Epidermal melanocyte (primary cell): ENCODE measurements around the gene MED16.
A peak's percentile ranks its signal among the peaks of the same experiment; 100 is the strongest.

ENCODE experiments used
- DNase-seq: peaks from one replicate; pipeline ENCODE4 v3.0.0; 2011; ENCODE audit warnings: low spot score; ENCODE audit not compliant: insufficient read length

The MED16 gene

GRCh38 chr19:892894-893689 is at the start of gene MED16, which contains the start of gene RNU6-9:
Gene MED16 (minus strand): TSS chr19:893187. CDS start chr19:891131, 2,056 bp downstream.
Gene RNU6-9 (plus strand): TSS chr19:893484.
- peak; percentile 100 for DNase-seq

- DNase-seq = no peak
These were observed 49.2 kb upstream of the MED16 start for GRCh38 chr19:942133-942645.

GRCh38 chr19:941292-942132 is 48.5 kb upstream of the MED16 start:
- no peak for DNase-seq

- DNase-seq = peak; percentile 85
These were observed 47.8 kb upstream of the MED16 start for GRCh38 chr19:940591-941291.

GRCh38 chr19:939922-940321 is 46.9 kb upstream of the MED16 start:
- no peak for DNase-seq

GRCh38 chr19:939439-939838 is 46.5 kb upstream of the MED16 start:
- DNase-seq = no peak

- DNase-seq = no peak
These were observed 45.4 kb upstream of the MED16 start for GRCh38 chr19:938233-938923.

GRCh38 chr19:937259-937694 is 44.3 kb upstream of the MED16 start:
- DNase-seq = no peak

GRCh38 chr19:936175-936546 is 43.2 kb upstream of the MED16 start:
- no peak for DNase-seq

- peak; percentile 82 for DNase-seq
These were observed 42.0 kb upstream of the MED16 start for GRCh38 chr19:934865-935479.

GRCh38 chr19:934197-934840 is 41.3 kb upstream of the MED16 start:
- DNase-seq = no peak

- no peak for DNase-seq
These were observed 40.5 kb upstream of the MED16 start for GRCh38 chr19:933553-933882.

- peak; percentile 97 for DNase-seq
These were observed 39.9 kb upstream of the MED16 start for GRCh38 chr19:932648-933552.

- no peak for DNase-seq
These were observed 39.1 kb upstream of the MED16 start for GRCh38 chr19:931860-932647.

- DNase-seq = no peak
These were observed 36.9 kb upstream of the MED16 start for GRCh38 chr19:929891-930258.

- DNase-seq = no peak
These were observed 36.4 kb upstream of the MED16 start for GRCh38 chr19:929203-929890.

- DNase-seq = peak; percentile 49
These were observed 35.6 kb upstream of the MED16 start for GRCh38 chr19:928471-929202.
